Sigmoid colon (tissue), 7 donors: ENCODE data around the gene STK39. TPM values are rescaled to one million over a fixed set of nuclear protein-coding genes. Genes with fewer than 3 reads are reported as not detected.

Experiments used
- DNase-seq: peaks from one replicate; pipeline ENCODE4 v3.0.0-alpha.2; 2019
- H3K27ac ChIP-seq, 4 donors: fragments of 200-600 bp; sonication (generic); one replicate each; pipeline ENCODE4 v1.5.1; 2016 to 2019; ENCODE audit warnings: mild to moderate bottlenecking in 1 of 4
- H3K27me3 ChIP-seq, 3 donors: fragments of 200-600 bp; sonication (generic); one replicate each; pipeline ENCODE4 v1.5.1; 2019; ENCODE audit warnings: mild to moderate bottlenecking in 1 of 3
- H3K36me3 ChIP-seq, 4 donors: fragments of 200-600 bp; sonication (generic); one replicate each; pipeline ENCODE4 v1.5.1; 2016 to 2019
- H3K4me1 ChIP-seq, 4 donors: fragments of 200-600 bp; sonication (generic); one replicate each; pipeline ENCODE4 v1.5.1; 2017 to 2019
- H3K4me3 ChIP-seq, 4 donors: fragments of 200-600 bp; sonication (generic); one replicate each; pipeline ENCODE4 v1.5.1; 2017 to 2019; ENCODE audit warnings: mild to moderate bottlenecking in 2 of 4, moderate library complexity in 1 of 4
- H3K9me3 ChIP-seq, 4 donors: fragments of 200-600 bp in 3 of 4; sonication (generic) in 3 of 4; one replicate each; pipeline versions ENCODE4 v1.5.1 to v1.6.1; 2013 to 2019
- CTCF ChIP-seq, 4 experiments: fragments of 450-650 bp in 3 of 4; fragments of 200-600 bp in 1 of 4; IDR thresholded peaks; one replicate each; pipeline ENCODE4 v1.5.1; 2016 to 2019; ENCODE audit warnings: antibody characterized with exemption in 4 of 4, mild to moderate bottlenecking in 3 of 4, moderate library complexity in 2 of 4
- EP300 ChIP-seq, 4 donors: sonication (generic); formaldehyde crosslinking; IDR thresholded peaks; one replicate each; pipeline ENCODE4 v1.6.1; 2017; ENCODE audit warnings: antibody characterized with exemption in 4 of 4
- POLR2A ChIP-seq, 2 donors: fragments of 450-650 bp; IDR thresholded peaks; one replicate each; pipeline ENCODE4 v1.6.1; 2016; ENCODE audit warnings: antibody characterized with exemption in 2 of 2, mild to moderate bottlenecking in 2 of 2, moderate library complexity in 2 of 2
- POLR2AphosphoS5 ChIP-seq, 4 donors: sonication (generic); formaldehyde crosslinking; IDR thresholded peaks; one replicate each; pipeline ENCODE4 v1.6.1; 2017; ENCODE audit warnings: antibody characterized with exemption in 4 of 4
- WGBS, 2 donors: extraction: QIAGEN DNeasy Blood & Tissue Kit; methylation state at CpG; one replicate each; pipeline ENCODE4 v1.1.7; 2013; 5-methylcytosine and 5-hydroxymethylcytosine counted together
- intact Hi-C: fragments of 100-400 bp; cut with DNase I; formaldehyde crosslinking; loops from one replicate; pipeline ENCODE4 v1.15.1; 2023
- polyA plus RNA-seq, 3 donors: library from polyadenylated mRNA; stranded (reverse); fragments of 200-250 nt; gene quantifications; one replicate each; pipeline ENCODE4 v1.2.3, GENCODE V29; 2013
- total RNA-seq, 4 donors: library from RNA; depleted of rRNA; stranded (reverse); fragments of >200 nt; gene quantifications; one replicate each; pipeline ENCODE4 v1.1.0, GENCODE V29; 2016
- donor health status: healthy with polysubstance abuse.
- donor health status: Bipolar disorder and iron deficiency.
- donor health status: healthy.

Gene STK39
- total and polyA plus RNA-seq, 7 donors, result 13.4 to 44.9 (median 24.1) TPM

DNA sequence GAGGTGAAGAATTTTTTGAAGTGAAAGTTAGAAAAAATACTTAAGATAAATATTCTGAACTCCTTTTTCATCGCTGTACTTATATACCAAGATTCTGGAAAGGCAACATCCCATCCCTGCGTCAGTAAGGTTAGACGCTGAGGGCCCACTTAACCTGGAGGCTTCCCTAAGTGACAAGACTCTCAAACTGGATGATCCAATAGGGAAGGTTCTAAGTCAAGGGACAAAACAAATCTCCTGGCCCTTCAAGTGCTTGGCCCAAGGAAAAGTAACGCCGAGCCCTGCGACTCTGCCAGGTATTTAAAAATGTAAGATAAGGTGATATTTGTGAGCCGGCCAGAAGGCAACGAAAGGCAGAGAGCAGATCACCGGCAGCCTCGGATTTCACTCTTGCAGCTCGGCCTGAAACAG is 1.3 kb downstream of the STK39 start:
- H3K27ac ChIP-seq, result peak overlapping the region; percentile 81 to 91 (median 84)
- 10 to 22% methylated on average over 11 of the region's 11 CpGs for WGBS, 2 donors
- H3K4me3 ChIP-seq, result peak overlapping the region; percentile 59 to 89 (median 87)
- no peak for DNase-seq
- TF ChIP-seq CTCF (IDR thresholded peaks at IDR 0.05) (no peak), EP300 (IDR thresholded peaks at IDR 0.05) (no peak), POLR2A (IDR thresholded peaks at IDR 0.05) (no peak), POLR2AphosphoS5 (IDR thresholded peaks at IDR 0.05) (no peak)
- intact Hi-C loops, result loop anchor here (2.0 to 10.0 kb wide), 4 partner anchors 36 to 459 kb away; partner anchors contain the start of gene CERS6
- no peaks in the 10 kb centered on the region for H3K27me3 ChIP-seq
- no peaks in the 10 kb centered on the region for H3K36me3 ChIP-seq
- H3K4me1 ChIP-seq, result peaks cover 0 to 39% (median 29%) of the 10 kb centered on the region in 4 donors
- H3K9me3 ChIP-seq, result no peaks in the 10 kb centered on the region

- DNase-seq, result no peak
- intact Hi-C loops, result loop anchor here (5.0 to 10.0 kb wide), 3 partner anchors 37 to 460 kb away; partner anchors contain the start of gene CERS6
- Histone ChIP-seq H3K27ac (peak overlapping the region in 1 of 4 donors; percentile 91), H3K4me3 (no peak overlapping the region), H3K36me3 (no peaks in the 10 kb centered on the region), H3K4me1 (peaks cover 0 to 43% (median 31%) of the 10 kb centered on the region in 4 donors), H3K27me3 (no peaks in the 10 kb centered on the region), H3K9me3 (no peaks in the 10 kb centered on the region)
- TF ChIP-seq POLR2AphosphoS5 (IDR thresholded peaks at IDR 0.05) (no peak), CTCF (IDR thresholded peaks at IDR 0.05) (no peak), POLR2A (IDR thresholded peaks at IDR 0.05) (no peak), EP300 (IDR thresholded peaks at IDR 0.05) (no peak)
- 66 to 76% methylated on average over 7 of the region's 7 CpGs for WGBS, 2 donors
These were observed 2.1 kb downstream of the STK39 start for GRCh38 chr2:168245074-168245825.

DNA sequence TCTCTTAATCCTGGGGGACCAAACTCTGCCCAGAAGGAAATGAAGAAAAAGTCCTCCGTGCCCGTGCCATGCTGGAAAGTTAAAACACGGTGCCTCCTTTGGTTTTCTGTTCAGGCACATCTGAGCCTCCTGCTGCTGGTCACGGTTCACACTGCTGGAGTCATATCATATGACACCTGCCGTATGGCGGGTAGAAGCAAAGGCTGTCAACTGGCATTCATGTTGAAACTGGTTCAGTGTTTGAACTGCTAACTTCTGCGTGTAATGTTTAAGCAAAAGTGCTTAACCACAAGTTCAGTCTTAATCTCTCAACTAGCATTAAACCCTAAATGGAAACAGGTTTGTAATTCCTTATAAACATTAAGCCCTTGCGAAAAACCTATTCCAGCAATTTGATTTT is 3.1 kb downstream of the STK39 start:
- no peak overlapping the region for H3K4me3 ChIP-seq
- no peak for DNase-seq
- H3K9me3 ChIP-seq, result no peaks in the 10 kb centered on the region
- H3K27ac ChIP-seq, result peak overlapping the region in 1 of 4 donors; percentile 91
- peaks cover 0 to 43% (median 31%) of the 10 kb centered on the region in 4 donors for H3K4me1 ChIP-seq
- intact Hi-C loops, result loop anchor here (10.0 kb wide), 2 partner anchors 210 to 460 kb away; partner anchors contain the start of gene CERS6
- no peaks in the 10 kb centered on the region for H3K36me3 ChIP-seq
- 16 to 43% methylated on average over 8 of the region's 8 CpGs for WGBS, 2 donors
- H3K27me3 ChIP-seq, result no peaks in the 10 kb centered on the region
- TF ChIP-seq POLR2A (IDR thresholded peaks at IDR 0.05) (no peak), CTCF (IDR thresholded peaks at IDR 0.05) (no peak), POLR2AphosphoS5 (IDR thresholded peaks at IDR 0.05) (no peak), EP300 (IDR thresholded peaks at IDR 0.05) (no peak)

- TF ChIP-seq EP300 (IDR thresholded peaks at IDR 0.05) (no peak), POLR2AphosphoS5 (IDR thresholded peaks at IDR 0.05) (no peak), POLR2A (IDR thresholded peaks at IDR 0.05) (no peak), CTCF (IDR thresholded peaks at IDR 0.05) (no peak)
- no peak overlapping the region for H3K4me3 ChIP-seq
- H3K4me1 ChIP-seq, result peaks cover 0 to 40% (median 30%) of the 10 kb centered on the region in 4 donors
- no peak overlapping the region for H3K27ac ChIP-seq
- no peak for DNase-seq
- H3K36me3 ChIP-seq, result no peaks in the 10 kb centered on the region
- no peaks in the 10 kb centered on the region for H3K9me3 ChIP-seq
- WGBS, 2 donors, result 73 to 82% methylated on average over 5 of the region's 5 CpGs
- H3K27me3 ChIP-seq, result no peaks in the 10 kb centered on the region
- intact Hi-C loops, result loop anchor here (10.0 kb wide), 2 partner anchors 212 to 462 kb away; partner anchors contain the start of gene CERS6
These were observed 4.3 kb downstream of the STK39 start for GRCh38 chr2:168243061-168243460.
